ENCODE data around the gene BRMS1.

BRMS1 gene

GRCh38 chr11:66335531-66336233, 9.2 kb downstream of the BRMS1 start:
- Mint-ChIP-seq H3K27me3 (ENCODE audit: low read depth) (no peaks in the 10 kb centered on the region), H3K9me3 (no peaks in the 10 kb centered on the region)

GRCh38 chr11:66334605-66335442, 10.1 kb downstream of the BRMS1 start:
- H3K9me3 Mint-ChIP-seq: no peaks in the 10 kb centered on the region
- H3K4me1 Mint-ChIP-seq (ENCODE audit: low read depth): peaks cover 11% of the 10 kb centered on the region
- H3K27me3 Mint-ChIP-seq (ENCODE audit: low read depth): no peaks in the 10 kb centered on the region
- H3K4me3 Mint-ChIP-seq: no peak overlapping the region
- peak overlapping the region; percentile 65 for H3K27ac Mint-ChIP-seq
- H3K36me3 Mint-ChIP-seq (ENCODE audit: low read depth): peaks cover 8% of the 10 kb centered on the region

More at GRCh38 chr11:66335531-66336233, 9.2 kb downstream of the BRMS1 start:
- peaks cover 11% of the 10 kb centered on the region for H3K4me1 Mint-ChIP-seq (ENCODE audit: low read depth)
- H3K4me3 Mint-ChIP-seq: peak overlapping the region; percentile 66
- peak overlapping the region; percentile 65 for H3K27ac Mint-ChIP-seq
- peaks cover 8% of the 10 kb centered on the region for H3K36me3 Mint-ChIP-seq (ENCODE audit: low read depth)

DNA sequence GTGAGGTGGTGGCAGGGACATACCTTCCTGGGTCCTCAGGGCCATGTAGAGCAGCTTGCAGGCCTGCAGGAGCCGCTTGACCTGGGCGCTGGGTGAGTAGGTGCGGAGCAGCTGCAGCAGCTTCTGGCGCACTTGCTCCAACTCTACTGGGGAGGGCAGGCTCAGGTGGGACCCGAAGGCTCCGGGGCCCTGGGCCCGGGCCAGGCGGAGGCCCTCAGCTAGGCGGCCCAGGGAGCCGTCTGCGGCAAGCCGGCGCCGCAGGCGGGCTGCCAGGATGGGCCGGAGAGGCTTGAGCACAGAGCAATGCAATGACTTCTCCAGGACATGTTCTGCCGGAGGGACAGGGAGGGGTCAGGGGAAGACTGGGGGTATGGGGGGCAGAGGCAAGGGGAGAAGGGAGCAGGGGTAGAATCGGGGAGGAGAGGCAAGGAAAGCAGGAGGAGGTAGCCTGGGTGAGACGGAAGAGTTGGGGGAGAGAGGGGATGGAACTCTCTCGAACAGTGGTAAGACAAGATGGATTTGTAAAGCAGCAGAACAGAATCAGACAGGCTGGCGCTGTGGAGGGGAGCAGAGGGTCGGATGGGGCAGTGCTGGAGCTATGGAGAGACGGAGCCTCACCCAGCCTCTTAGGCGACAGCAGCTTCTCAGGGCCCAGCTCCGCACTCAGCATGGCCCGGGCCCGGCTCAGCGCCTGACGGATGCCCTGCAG, 10.9 kb downstream of the BRMS1 start:
- no peaks in the 10 kb centered on the region for H3K27me3 Mint-ChIP-seq (ENCODE audit: low read depth)
- peaks cover 6% of the 10 kb centered on the region for H3K36me3 Mint-ChIP-seq (ENCODE audit: low read depth)
- H3K4me1 Mint-ChIP-seq (ENCODE audit: low read depth): peaks cover 11% of the 10 kb centered on the region
- H3K9me3 Mint-ChIP-seq: no peaks in the 10 kb centered on the region
- no peak overlapping the region for H3K4me3 Mint-ChIP-seq
- H3K27ac Mint-ChIP-seq: no peak overlapping the region

GRCh38 chr11:66333220-66333877, 11.6 kb downstream of the BRMS1 start:
- peaks cover 15% of the 10 kb centered on the region for H3K4me1 Mint-ChIP-seq (ENCODE audit: low read depth)
- H3K4me3 Mint-ChIP-seq: no peak overlapping the region
- H3K36me3 Mint-ChIP-seq (ENCODE audit: low read depth): peaks cover 4% of the 10 kb centered on the region
- no peak overlapping the region for H3K27ac Mint-ChIP-seq
- no peaks in the 10 kb centered on the region for H3K9me3 Mint-ChIP-seq
- no peaks in the 10 kb centered on the region for H3K27me3 Mint-ChIP-seq (ENCODE audit: low read depth)

DNA sequence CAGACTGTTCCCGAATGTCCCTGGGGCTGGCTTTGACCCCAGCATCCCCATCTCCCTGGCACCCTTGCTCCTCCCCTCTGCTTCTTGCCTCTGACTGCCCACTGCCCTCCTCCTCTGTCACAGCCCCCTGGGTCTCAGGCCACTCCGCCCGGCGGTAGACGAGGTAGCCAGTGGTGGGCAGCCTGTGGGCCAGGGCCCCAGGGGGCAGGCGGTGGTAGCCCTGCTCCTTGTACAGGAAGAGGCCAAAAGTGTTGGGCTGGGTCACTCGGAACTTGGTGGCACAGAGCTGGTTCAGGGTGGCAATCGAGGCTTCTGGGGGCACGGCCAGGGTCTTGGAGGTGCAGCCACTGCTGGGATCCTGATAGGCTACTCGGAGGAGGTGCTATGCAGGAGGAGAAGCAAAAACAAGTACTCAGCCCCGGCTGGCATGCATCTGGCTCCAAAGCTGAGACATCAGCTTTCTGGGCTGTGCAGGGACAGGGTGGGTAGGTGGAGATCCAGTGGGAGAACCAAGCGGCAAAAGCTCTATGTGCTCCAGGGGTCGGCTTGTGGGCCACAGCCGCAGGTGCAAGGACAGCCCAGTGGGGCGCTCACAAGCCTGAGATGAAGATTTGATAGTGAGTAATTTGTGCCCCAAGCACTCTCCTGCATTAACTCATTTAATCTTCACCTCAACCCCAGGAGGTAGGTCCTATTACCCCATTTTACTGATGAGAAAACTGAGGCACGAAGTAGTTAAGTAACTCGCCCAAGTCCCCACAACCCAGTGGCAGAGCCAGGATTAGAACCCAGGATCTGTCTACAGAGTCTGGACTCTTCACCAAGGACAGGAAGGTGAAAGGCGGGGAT, 12.3 kb downstream of the BRMS1 start:
- no peaks in the 10 kb centered on the region for H3K27me3 Mint-ChIP-seq (ENCODE audit: low read depth)
- H3K36me3 Mint-ChIP-seq (ENCODE audit: low read depth): peaks cover 4% of the 10 kb centered on the region
- H3K27ac Mint-ChIP-seq: no peak overlapping the region

GRCh38 chr11:66331542-66332370, 13.1 kb downstream of the BRMS1 start:
- H3K27ac Mint-ChIP-seq: no peak overlapping the region
- no peaks in the 10 kb centered on the region for H3K9me3 Mint-ChIP-seq
- no peak overlapping the region for H3K4me3 Mint-ChIP-seq
- H3K36me3 Mint-ChIP-seq (ENCODE audit: low read depth): no peaks in the 10 kb centered on the region
- H3K4me1 Mint-ChIP-seq (ENCODE audit: low read depth): peaks cover 23% of the 10 kb centered on the region
- H3K27me3 Mint-ChIP-seq (ENCODE audit: low read depth): no peaks in the 10 kb centered on the region

More for the DNA sequence above, 12.3 kb downstream of the BRMS1 start:
- peaks cover 21% of the 10 kb centered on the region for H3K4me1 Mint-ChIP-seq (ENCODE audit: low read depth)
- no peak overlapping the region for H3K4me3 Mint-ChIP-seq
- no peaks in the 10 kb centered on the region for H3K9me3 Mint-ChIP-seq

DNA sequence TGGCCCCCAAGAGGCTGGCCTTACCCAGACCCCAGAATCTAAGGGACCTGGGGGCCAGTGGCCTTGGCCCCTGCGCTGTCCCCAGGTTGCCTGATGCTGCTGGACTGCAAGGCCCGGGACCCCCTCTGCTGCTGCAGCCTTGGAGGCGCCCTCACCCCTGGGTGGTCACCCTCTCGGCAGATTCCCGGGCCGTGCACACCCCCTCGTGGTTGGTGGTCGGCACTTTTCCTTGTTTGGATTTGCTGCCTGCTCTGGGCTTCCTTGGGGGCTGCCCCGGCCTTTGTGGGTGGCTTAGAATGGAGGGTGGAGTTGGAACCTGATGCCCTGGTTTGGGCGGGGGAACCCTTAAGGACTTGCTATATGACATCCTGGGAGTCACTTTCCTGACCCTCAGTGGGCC, 14.0 kb downstream of the BRMS1 start:
- H3K4me1 Mint-ChIP-seq (ENCODE audit: low read depth): peaks cover 20% of the 10 kb centered on the region
- H3K36me3 Mint-ChIP-seq (ENCODE audit: low read depth): no peaks in the 10 kb centered on the region
- no peak overlapping the region for H3K27ac Mint-ChIP-seq
- no peak overlapping the region for H3K4me3 Mint-ChIP-seq
- no peaks in the 10 kb centered on the region for H3K27me3 Mint-ChIP-seq (ENCODE audit: low read depth)
- H3K9me3 Mint-ChIP-seq: no peaks in the 10 kb centered on the region

GRCh38 chr11:66329165-66329673, 15.7 kb downstream of the BRMS1 start:
- Mint-ChIP-seq H3K27me3 (ENCODE audit: low read depth) (no peaks in the 10 kb centered on the region), H3K4me1 (ENCODE audit: low read depth) (peaks cover 25% of the 10 kb centered on the region), H3K9me3 (no peaks in the 10 kb centered on the region), H3K36me3 (ENCODE audit: low read depth) (no peaks in the 10 kb centered on the region), H3K4me3 (no peak overlapping the region), H3K27ac (no peak overlapping the region)

DNA sequence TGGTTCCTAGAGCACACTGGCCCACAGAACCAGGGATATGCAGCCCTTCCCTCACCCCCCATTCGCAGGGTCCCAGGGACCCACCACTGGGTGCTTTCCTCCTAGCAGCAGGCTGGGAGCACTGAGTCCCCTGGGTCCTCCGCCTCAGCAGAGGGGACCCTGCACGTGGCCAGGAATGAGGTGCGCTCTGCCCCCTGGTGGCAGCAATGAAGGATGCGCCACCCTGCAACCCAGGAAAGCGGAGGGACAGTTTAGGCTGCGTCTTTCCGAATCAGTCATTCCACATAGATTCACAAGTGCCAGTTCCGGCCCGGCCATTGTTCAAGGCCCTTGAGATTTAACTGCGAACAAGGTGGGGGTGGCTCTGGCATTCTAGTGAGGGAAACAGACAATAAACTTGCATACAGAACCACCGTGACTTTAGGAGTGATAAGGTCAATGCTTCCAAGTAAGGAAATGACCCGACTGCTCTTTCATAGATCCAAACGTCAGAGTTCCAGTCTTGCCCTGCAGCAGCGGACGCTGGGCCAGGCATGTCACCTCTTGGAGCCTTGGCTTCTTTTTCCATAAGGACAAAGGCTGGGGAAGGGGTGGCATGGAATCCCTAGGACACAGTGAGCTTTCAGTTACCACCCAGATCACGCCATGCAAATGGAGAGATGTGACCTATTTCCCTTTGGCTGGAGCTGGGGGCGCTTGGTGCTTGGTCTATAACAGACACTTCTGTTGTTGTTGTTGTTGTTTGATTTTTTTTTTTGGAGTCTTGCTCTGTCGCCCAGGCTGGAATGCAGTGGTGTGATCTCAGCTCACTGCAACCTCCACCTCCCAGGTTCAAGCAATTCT, 16.4 kb downstream of the BRMS1 start:
- Mint-ChIP-seq H3K4me1 (ENCODE audit: low read depth) (peaks cover 25% of the 10 kb centered on the region), H3K36me3 (ENCODE audit: low read depth) (no peaks in the 10 kb centered on the region), H3K4me3 (no peak overlapping the region), H3K27me3 (ENCODE audit: low read depth) (no peaks in the 10 kb centered on the region), H3K27ac (peak overlapping the region; percentile 83), H3K9me3 (no peaks in the 10 kb centered on the region)

DNA sequence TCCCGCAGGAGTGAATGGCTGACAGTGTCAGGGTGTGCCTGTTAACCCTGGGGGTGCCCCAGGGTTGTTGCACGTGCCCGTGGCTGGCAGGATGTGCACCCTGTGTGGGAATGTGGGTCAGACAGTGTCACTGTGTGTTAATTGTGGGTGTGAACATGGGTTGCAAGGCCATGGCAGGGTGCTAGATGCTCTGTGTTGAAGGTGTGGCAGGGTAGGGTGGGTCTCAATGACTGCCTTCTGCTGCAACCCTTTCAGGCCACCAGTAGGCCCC, 16.9 kb downstream of the BRMS1 start:
- Mint-ChIP-seq H3K36me3 (ENCODE audit: low read depth) (no peaks in the 10 kb centered on the region), H3K4me3 (no peak overlapping the region), H3K27me3 (ENCODE audit: low read depth) (no peaks in the 10 kb centered on the region), H3K9me3 (no peaks in the 10 kb centered on the region), H3K27ac (peak overlapping the region; percentile 83), H3K4me1 (ENCODE audit: low read depth) (peaks cover 25% of the 10 kb centered on the region)

GRCh38 chr11:66327171-66328030, 17.5 kb downstream of the BRMS1 start:
- H3K4me1 Mint-ChIP-seq (ENCODE audit: low read depth): peaks cover 26% of the 10 kb centered on the region
- H3K27ac Mint-ChIP-seq: peak overlapping the region; percentile 83
- no peaks in the 10 kb centered on the region for H3K27me3 Mint-ChIP-seq (ENCODE audit: low read depth)
- no peaks in the 10 kb centered on the region for H3K36me3 Mint-ChIP-seq (ENCODE audit: low read depth)
- H3K9me3 Mint-ChIP-seq: no peaks in the 10 kb centered on the region
- peak overlapping the region; percentile 58 for H3K4me3 Mint-ChIP-seq

All from T-helper 1 cell treated with Interleukin-12 subunit alpha and Interleukin-12 subunit beta and Interleukin-4 antibody, amounts not matched to agents 30 μg/mL and 1 μg/mL, for 36 hours (primary cell).